ENCODE results near the gene LRRN4CL. TPM values are rescaled to one million over a fixed set of nuclear protein-coding genes. Genes with fewer than 3 reads are reported as not detected.

Gene LRRN4CL
- total and polyA plus RNA-seq, 2 of the 4 experiments (the other 2 are of a cell fraction) = 0.36 to 0.84 TPM

- no peak for TF ChIP-seq RCOR1 (IDR thresholded peaks at IDR 0.05; ENCODE audit: insufficient replicate concordance, low read length)
- no peak for TF ChIP-seq NFE2L2 (IDR thresholded peaks at IDR 0.05; ENCODE audit: low read depth, low read length)
Measured at GRCh38 chr11:62726156-62726914, 37.0 kb upstream of the LRRN4CL start (continued).

DNA sequence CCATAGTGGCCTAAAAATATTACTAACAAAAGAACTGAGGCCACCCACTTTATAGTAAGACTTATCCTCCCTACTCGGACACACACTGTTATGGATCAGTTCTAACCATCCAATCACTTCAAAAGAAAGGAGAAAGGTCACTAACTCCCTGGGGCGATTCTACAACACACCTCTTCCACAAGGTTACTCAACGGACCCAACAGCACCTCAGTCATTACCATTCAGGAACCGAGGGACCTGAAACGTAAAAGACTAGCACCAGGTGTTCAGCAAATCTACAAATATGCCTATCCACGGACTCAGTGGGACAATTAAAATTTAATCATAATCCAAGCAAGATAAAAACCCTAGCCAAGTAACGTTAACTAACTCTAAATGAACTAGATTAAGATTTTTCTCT, 36.3 kb upstream of the LRRN4CL start:
- H3K56ac ChIP-seq (ENCODE audit: extremely low read depth, insufficient read depth, low read length) = peak overlapping the region; percentile 79
- dilution Hi-C loops (cut with HindIII; ENCODE audit: low sequenced_read_pairs, unreplicated experiment) = no loop called here
- peaks cover 27 to 41% of the 10 kb centered on the region in 2 experiments for H3K79me1 ChIP-seq (ENCODE audit: low read depth in 1 of 2, low read length in 2 of 2)
- no peak for DNase-seq
- peaks cover 6% of the 10 kb centered on the region for H3K4me1 ChIP-seq (ENCODE audit: control insufficient read depth, insufficient read depth, low read length)
- no peaks in the 10 kb centered on the region for H3K27me3 ChIP-seq (ENCODE audit: control insufficient read depth, insufficient read depth, low read length)
- H3K9me3 ChIP-seq (ENCODE audit: control insufficient read depth, insufficient read depth, low read length) = no peaks in the 10 kb centered on the region
- H4K20me1 ChIP-seq (ENCODE audit: insufficient read depth, low read length) = peaks cover 48% of the 10 kb centered on the region
- H3K9ac ChIP-seq (ENCODE audit: low read depth, low read length) = peak overlapping the region; percentile 87
- no peak overlapping the region for H2BK20ac ChIP-seq (ENCODE audit: low read depth, low read length)
- H2AK9ac ChIP-seq (replicated peaks; ENCODE audit: low read depth, low read length, poor library complexity) = peak overlapping the region; percentile 78
- H4K8ac ChIP-seq (ENCODE audit: low read depth in 2 of 2, low read length in 2 of 2) = no peak overlapping the region
- in situ Hi-C loops (cut with MboI; ENCODE audit: low sequenced_read_pairs) = no loop called here
- peak overlapping the region; percentile 3; the same call in 1 of the 2 replicates for H2AK5ac ChIP-seq (ENCODE audit: low read depth, low read length)
- peaks cover 4% of the 10 kb centered on the region; the same call in 1 of the 2 replicates for H3K9me1 ChIP-seq (ENCODE audit: insufficient read depth, low read length)
- peak overlapping the region; percentile 96 for H3K27ac ChIP-seq (ENCODE audit: insufficient read depth, low read length)
- H2AFZ ChIP-seq (replicated peaks; ENCODE audit: low read length, poor library complexity) = no peak overlapping the region
- WGBS, 2 experiments (ENCODE audit: extremely low coverage in 2 of 2, insufficient read length in 1 of 2) = 0% methylated on average over 2 of the region's 7 CpGs; no CpG with 5 or more reads in 1 of the 2 experiments
- TF ChIP-seq CEBPB (IDR thresholded peaks at IDR 0.05; ENCODE audit: low read depth, low read length) (no peak), CTCF (conservative IDR thresholded peaks at IDR 0.05; ENCODE audit: low read depth, low read length) (no peak), MAFK (IDR thresholded peaks at IDR 0.05; ENCODE audit: low read depth, low read length) (no peak), MAZ (IDR thresholded peaks at IDR 0.05; ENCODE audit: borderline replicate concordance, low read depth, low read length) (no peak), RAD21 (IDR thresholded peaks at IDR 0.05; ENCODE audit: low read length) (no peak), SMC3 (IDR thresholded peaks at IDR 0.05; ENCODE audit: low read depth, low read length) (no peak), RFX5 (IDR thresholded peaks at IDR 0.05; ENCODE audit: low read depth, low read length) (no peak), FOS (IDR thresholded peaks at IDR 0.05; ENCODE audit: low read depth, low read length) (no peak), BHLHE40 (IDR thresholded peaks at IDR 0.05; ENCODE audit: low read depth, low read length) (no peak), POLR2A (IDR thresholded peaks at IDR 0.05; ENCODE audit: low read depth, low read length) (no peak)
- ATAC-seq (ENCODE audit: low read depth) = no peak
- peak overlapping the region; percentile 99 for H3K4me2 ChIP-seq (ENCODE audit: low read depth, low read length)
- H4K5ac ChIP-seq (ENCODE audit: low read depth, low read length) = no peak overlapping the region
- POLR2A ChIA-PET (ENCODE audit: unreplicated experiment) = interaction anchor here (1.0 kb wide), 1 partner anchor 20 kb away, joined by 11 read pairs; no protein-coding TSS in a partner anchor
- peak overlapping the region; percentile 85 for H3K4me3 ChIP-seq (ENCODE audit: insufficient read depth, low read depth, low read length)
- intact Hi-C loops (cut with micrococcal nuclease) = loop anchor here (5.0 kb wide), 2 partner anchors 37 to 137 kb away; partner anchors contain the start of gene POLR2G
- H3K36me3 ChIP-seq (ENCODE audit: control insufficient read depth, insufficient read depth, low read length) = peaks cover 28% of the 10 kb centered on the region
- CTCF ChIA-PET = no interaction called here
- no peak overlapping the region for H4K91ac ChIP-seq (ENCODE audit: insufficient read depth, low read depth, low read length)
- peak overlapping the region; percentile 82 for H3K14ac ChIP-seq (replicated peaks; ENCODE audit: low read depth, low read length)
- H2BK15ac ChIP-seq (ENCODE audit: low read depth, low read length) = no peak overlapping the region
- BruUV-seq (replicated peaks) = no TSS peak
- H3K23ac ChIP-seq (ENCODE audit: low read depth, low read length) = peak overlapping the region; percentile 88
- no peak overlapping the region for H2BK120ac ChIP-seq (ENCODE audit: low read depth, low read length)
- peak overlapping the region; percentile 69 for H3K4ac ChIP-seq (ENCODE audit: low read depth, low read length)
- H2BK5ac ChIP-seq (ENCODE audit: low read depth, low read length, poor library complexity, severe bottlenecking) = peak overlapping the region; percentile 97
- no peak overlapping the region for H3K18ac ChIP-seq (ENCODE audit: low read depth, low read length)
